Bronchial epithelial cell (primary cell): Measurements from ENCODE around the gene SERPINC1. TPM values are rescaled to one million over a fixed set of nuclear protein-coding genes. Genes with fewer than 3 reads are reported as not detected.

Source experiments
- DNase-seq: peaks from one replicate; pipeline ENCODE4 v3.0.0-alpha.2; 2010; ENCODE audit warnings: low read depth
- FAIRE-seq: peaks from 2 replicates; lab custom pipeline; 2011; peaks lifted over from hg19 to GRCh38; lab: Jason Lieb, UNC
- H3K27me3 ChIP-seq: 2 replicates; pipeline ENCODE4 v1.5.1; 2011; ENCODE audit warnings: low read length; ENCODE audit not compliant: control insufficient read depth, insufficient read depth
- H3K36me3 ChIP-seq: 2 replicates; pipeline ENCODE4 v1.5.1; 2011; ENCODE audit warnings: low read length; ENCODE audit not compliant: control insufficient read depth, insufficient read depth
- H3K4me3 ChIP-seq: 2 replicates; pipeline ENCODE4 v1.5.1; 2011; ENCODE audit warnings: mild to moderate bottlenecking, low read depth, low read length, control low read depth
- CTCF ChIP-seq: IDR thresholded peaks from 2 replicates; pipeline ENCODE4 v1.5.1; 2011; ENCODE audit warnings: mild to moderate bottlenecking, moderate library complexity, low read length, control low read depth, inconsistent platforms; ENCODE audit not compliant: insufficient read depth, severe bottlenecking
- total RNA-seq: library from RNA; depleted of rRNA; stranded (reverse); fragments of >200 nt; gene quantifications from 2 replicates; pipeline ENCODE4 v1.2.1, GENCODE V29; 2014

SERPINC1 gene
- total RNA-seq, 1 donor from 2014 or later: not detected

- Histone ChIP-seq H3K27me3 (no peaks in the 10 kb centered on the region), H3K4me3 (no peak overlapping the region), H3K36me3 (no peaks in the 10 kb centered on the region)
- no peak for DNase-seq
- TF ChIP-seq CTCF: no peak
- no peak for FAIRE-seq
Measured at GRCh38 chr1:173857363-173857917, 59.7 kb downstream of the SERPINC1 start.

GRCh38 chr1:173856903-173857302 lies 60.2 kb downstream of the SERPINC1 start:
- Histone ChIP-seq H3K27me3 (no peaks in the 10 kb centered on the region), H3K36me3 (peaks cover 2% of the 10 kb centered on the region), H3K4me3 (no peak overlapping the region)
- DNase-seq: no peak
- TF ChIP-seq CTCF: no peak
- FAIRE-seq: no peak

GRCh38 chr1:173856014-173856413 lies 61.1 kb downstream of the SERPINC1 start:
- DNase-seq: no peak
- Histone ChIP-seq H3K36me3 (peaks cover 2% of the 10 kb centered on the region), H3K4me3 (no peak overlapping the region), H3K27me3 (no peaks in the 10 kb centered on the region)
- FAIRE-seq: no peak
- TF ChIP-seq CTCF: no peak

Other genes starting within 250 kb of the SERPINC1 start
- gene ANKRD45, start 247.5 kb downstream of the SERPINC1 start, total RNA-seq: under 0.01 TPM in 2 replicates
- 35.8 and 39.0 TPM in 2 replicates for gene KLHL20, start 202.3 kb downstream of the SERPINC1 start, total RNA-seq
- 12.9 and 15.4 TPM in 2 replicates for gene DARS2, start 92.7 kb downstream of the SERPINC1 start, total RNA-seq
- gene CENPL, start 92.4 kb downstream of the SERPINC1 start, total RNA-seq: 5.1 and 5.5 TPM in 2 replicates
- 955 and 2,584 TPM in 2 replicates for gene GAS5, start 49.3 kb downstream of the SERPINC1 start, total RNA-seq
- 2.9 and 3.8 TPM in 2 replicates for gene ZBTB37, start 48.9 kb downstream of the SERPINC1 start, total RNA-seq
- gene RC3H1, start 105.0 kb upstream of the SERPINC1 start, total RNA-seq: 8.2 and 10.4 TPM in 2 replicates
- 34.1 and 37.4 TPM in 2 replicates for gene RABGAP1L, start 242.2 kb upstream of the SERPINC1 start, total RNA-seq